Activated T-helper 2 cell treated with anti-CD3 and anti-CD28 coated beads, Interferon-gamma antibody, Interleukin-2, Interleukin-4, amounts not matched to agents 10 μg/mL and 5 μg/mL and 100 μg/mL, durations not matched to agents 14 hours and 24 hours and 36 hours (primary cell): ENCODE results near the gene CXCL16. TPM values are rescaled to one million over a fixed set of nuclear protein-coding genes. Genes with fewer than 3 reads are reported as not detected.
A peak's percentile ranks its signal among the peaks of the same experiment; 100 is the strongest.
"Not testable (repeated sequence)": the region's sequence is repeated elsewhere in the genome, so short reads cannot be mapped to it uniquely, and the experiment has no call there.

ENCODE experiments used
- DNase-seq: peaks from one replicate; pipeline ENCODE4 v3.0.0; 2021; ENCODE audit warnings: low spot score
- H3K27ac Mint-ChIP-seq: one replicate; pipeline ENCODE4 v1.8.0; 2021; ENCODE audit warnings: mixed read lengths
- H3K27me3 Mint-ChIP-seq: one replicate; pipeline ENCODE4 v1.8.0; 2021; ENCODE audit warnings: low read depth, mixed read lengths
- H3K36me3 Mint-ChIP-seq: one replicate; pipeline ENCODE4 v1.8.0; 2021; ENCODE audit warnings: low read depth, mixed read lengths
- H3K4me1 Mint-ChIP-seq: one replicate; pipeline ENCODE4 v1.8.0; 2021; ENCODE audit warnings: low read depth, mixed read lengths
- H3K4me3 Mint-ChIP-seq: one replicate; pipeline ENCODE4 v1.8.0; 2021; ENCODE audit warnings: low read depth, mild to moderate bottlenecking, moderate library complexity, mixed read lengths
- H3K9me3 Mint-ChIP-seq: one replicate; pipeline ENCODE4 v1.8.0; 2021; ENCODE audit warnings: mixed read lengths
- intact Hi-C: fragments of 100-400 bp; cut with micrococcal nuclease; formaldehyde crosslinking; loops from one replicate; pipeline ENCODE4 v1.15.1; 2023
- total RNA-seq: library from RNA; stranded (reverse); gene quantifications from 2 replicates; pipeline ENCODE4 v1.2.3, GENCODE V29; 2022

The CXCL16 gene
- total RNA-seq, 1 donor from 2014 or later, result 1.8 TPM

GRCh38 chr17:4712526-4712925, 27.2 kb downstream of the CXCL16 start:
- no peaks in the 10 kb centered on the region for H3K27me3 Mint-ChIP-seq
- H3K27ac Mint-ChIP-seq, result peak overlapping the region; percentile 84
- H3K4me1 Mint-ChIP-seq, result peaks cover 38% of the 10 kb centered on the region
- intact Hi-C loops, result no loop called here
- H3K4me3 Mint-ChIP-seq, result peak overlapping the region; percentile 94
- no peak for DNase-seq
- peaks cover 41% of the 10 kb centered on the region for H3K36me3 Mint-ChIP-seq
- no peaks in the 10 kb centered on the region for H3K9me3 Mint-ChIP-seq

DNA sequence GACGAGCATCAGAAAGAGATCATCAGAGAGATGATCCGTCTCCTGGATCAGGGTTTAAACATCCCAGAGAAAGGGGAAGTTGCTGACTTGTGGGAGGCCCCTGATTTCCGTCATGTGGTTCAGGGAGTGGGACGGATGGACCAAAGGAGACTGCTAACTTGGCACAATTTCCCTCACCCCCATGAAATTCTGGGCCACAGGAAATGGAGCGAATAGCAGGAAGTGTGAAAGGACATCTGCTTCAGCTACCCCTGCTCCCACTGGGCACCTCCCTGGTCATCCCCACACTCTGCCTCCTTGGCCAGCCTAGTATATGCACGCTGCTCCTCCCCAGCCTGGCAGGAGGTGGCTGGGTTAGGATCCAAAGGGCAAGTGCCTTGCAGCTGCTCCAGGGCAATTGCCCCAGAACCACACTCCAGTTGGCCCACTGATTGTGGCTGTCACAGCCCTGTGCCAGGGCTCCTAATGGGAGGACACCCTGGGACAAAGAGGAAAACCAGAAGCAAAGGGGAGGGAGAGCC, 28.0 kb downstream of the CXCL16 start:
- H3K9me3 Mint-ChIP-seq, result no peaks in the 10 kb centered on the region
- DNase-seq, result no peak
- H3K27me3 Mint-ChIP-seq, result no peaks in the 10 kb centered on the region
- peaks cover 33% of the 10 kb centered on the region for H3K36me3 Mint-ChIP-seq
- H3K27ac Mint-ChIP-seq, result peak overlapping the region; percentile 84
- peaks cover 38% of the 10 kb centered on the region for H3K4me1 Mint-ChIP-seq
- intact Hi-C loops, result loop anchor here (2.0 kb wide), 2 partner anchors 229 to 237 kb away; partner anchors contain the start of genes PFN1, RNF167 and SLC25A11
- peak overlapping the region; percentile 94 for H3K4me3 Mint-ChIP-seq

DNA sequence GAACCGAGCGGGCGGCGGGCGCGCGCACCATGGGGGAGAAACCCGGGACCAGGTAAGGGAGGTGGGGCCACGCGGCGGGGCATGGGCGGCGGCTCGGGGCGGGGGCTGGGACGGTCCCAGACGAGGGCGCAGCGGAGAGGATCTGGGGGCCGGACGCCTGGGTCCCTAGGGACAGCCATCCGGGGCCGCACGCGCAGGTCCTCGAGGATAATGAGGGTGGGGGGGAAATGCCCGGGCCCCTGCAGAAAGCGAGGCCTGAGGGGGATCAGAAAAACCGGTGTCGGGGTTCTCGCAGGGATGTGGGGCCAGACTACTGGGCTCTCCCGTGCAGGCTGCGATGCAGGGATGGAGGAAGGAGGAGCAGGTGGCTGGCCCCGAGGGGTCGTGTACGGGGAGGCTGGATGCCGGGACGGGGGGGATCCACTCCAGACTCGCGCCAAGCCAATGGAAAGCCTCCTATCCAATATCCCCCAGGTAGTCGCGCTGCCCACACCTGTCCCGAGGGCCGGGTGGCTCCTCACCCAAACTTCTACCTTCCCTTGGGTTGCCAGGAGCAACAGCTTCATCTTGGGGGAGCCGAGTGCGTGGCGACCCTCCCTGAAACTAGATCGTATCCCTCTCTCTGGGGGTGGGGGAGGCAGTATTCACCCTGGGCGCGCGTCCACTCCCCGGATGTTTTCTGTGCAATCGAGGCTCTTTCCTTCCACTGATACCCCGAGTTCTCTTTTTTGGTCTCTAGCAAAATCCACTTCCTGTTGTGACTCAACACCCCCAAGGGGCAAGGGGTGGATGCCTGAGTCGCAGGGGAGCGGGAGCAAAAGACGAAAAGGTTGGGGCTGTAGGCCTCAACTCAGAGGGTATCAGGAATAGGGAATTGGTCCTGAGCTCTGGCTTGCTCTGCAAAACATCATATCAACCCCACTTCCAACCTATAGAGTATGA, 28.8 kb downstream of the CXCL16 start:
- peak; percentile 46 for DNase-seq
- Mint-ChIP-seq H3K36me3 (peaks cover 36% of the 10 kb centered on the region), H3K27me3 (no peaks in the 10 kb centered on the region), H3K27ac (peak overlapping the region; percentile 84), H3K4me1 (peaks cover 45% of the 10 kb centered on the region), H3K9me3 (no peaks in the 10 kb centered on the region), H3K4me3 (peak overlapping the region; percentile 94)
- intact Hi-C loops, result loop anchor here (1.0 to 2.0 kb wide), 4 partner anchors 20 to 238 kb away; partner anchors contain the start of genes MED11, PFN1, RNF167 and SLC25A11

DNA sequence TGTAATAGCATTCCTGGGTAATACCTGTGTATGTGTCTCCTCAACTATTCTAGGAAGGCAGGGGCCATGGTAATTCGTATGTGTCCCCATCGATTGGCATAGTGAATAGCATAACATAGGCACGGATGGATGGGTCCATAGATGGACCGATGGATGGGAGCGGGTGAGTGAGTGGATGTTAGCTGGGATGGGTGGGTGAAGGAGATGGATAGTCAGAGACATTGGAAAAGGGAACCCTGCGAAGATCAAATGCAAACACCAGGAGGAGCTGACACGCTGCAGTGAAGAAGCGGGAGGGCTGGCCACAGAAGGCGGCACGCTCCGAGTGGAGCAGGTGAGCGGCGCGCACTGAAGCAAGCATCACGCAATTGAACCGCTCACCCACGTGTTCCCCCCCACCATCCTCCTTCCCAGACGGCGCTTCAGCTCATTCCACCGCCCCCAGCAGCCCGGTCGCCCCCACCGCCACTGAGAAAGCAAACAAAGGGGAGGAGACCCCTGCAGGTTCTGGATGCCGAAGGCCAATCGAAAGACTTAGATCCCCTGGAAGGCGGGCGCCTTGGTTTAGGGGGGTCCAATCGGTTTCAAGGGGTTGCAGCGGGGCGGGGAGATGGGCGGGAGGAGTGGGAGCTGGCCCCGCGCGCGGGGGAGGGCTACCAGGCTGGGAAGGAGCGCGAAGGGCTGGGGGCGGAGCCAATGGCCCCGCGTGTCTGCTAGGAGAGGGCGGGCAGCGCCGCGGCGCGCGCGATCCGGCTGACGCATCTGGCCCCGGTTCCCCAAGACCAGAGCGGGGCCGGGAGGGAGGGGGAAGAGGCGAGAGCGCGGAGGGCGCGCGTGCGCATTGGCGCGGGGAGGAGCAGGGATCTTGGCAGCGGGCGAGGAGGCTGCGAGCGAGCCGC, 29.7 kb downstream of the CXCL16 start, which contains the start of gene ARRB2:
Gene ARRB2, plus strand, starts transcription at position 839 of the 899 bp plus-strand sequence. CDS start 90 bp downstream, outside the sequence.
- H3K4me1 Mint-ChIP-seq, result peaks cover 43% of the 10 kb centered on the region
- peak; percentile 98 for DNase-seq

DNA sequence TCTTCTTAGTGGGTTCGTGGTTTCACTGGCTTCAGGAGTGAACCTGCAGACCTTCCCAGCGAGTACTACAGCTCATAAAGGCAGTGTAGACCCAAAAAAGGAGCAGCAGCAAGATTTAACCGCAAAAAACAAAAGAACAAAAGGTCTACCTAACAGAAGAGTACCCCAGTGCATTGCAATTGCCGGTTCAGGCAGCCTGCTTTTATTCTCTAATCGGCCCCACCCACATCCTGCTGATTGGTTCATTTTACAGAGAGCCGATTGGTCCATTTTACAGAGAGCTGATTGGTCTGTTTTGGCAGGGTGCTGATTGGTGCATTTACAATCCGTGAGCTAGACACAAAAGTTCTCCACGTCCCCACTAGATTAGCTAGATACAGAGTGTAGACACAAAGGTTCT, 31.3 kb downstream of the CXCL16 start:
- H3K27me3 Mint-ChIP-seq, result no peaks in the 10 kb centered on the region
- intact Hi-C loops, result loop anchor here (10.0 kb wide), 2 partner anchors 144 to 196 kb away; partner anchors contain the start of genes CHRNE and GGT6
- no peaks in the 10 kb centered on the region for H3K9me3 Mint-ChIP-seq
- H3K27ac Mint-ChIP-seq, result no peak overlapping the region
- H3K4me3 Mint-ChIP-seq, result no peak overlapping the region
- peak; percentile 66 for DNase-seq
- peaks cover 38% of the 10 kb centered on the region for H3K4me1 Mint-ChIP-seq
- peaks cover 23% of the 10 kb centered on the region for H3K36me3 Mint-ChIP-seq

More for the DNA sequence above, 29.7 kb downstream of the CXCL16 start, which contains the start of gene ARRB2:
- H3K9me3 Mint-ChIP-seq, result no peaks in the 10 kb centered on the region
- intact Hi-C loops, result loop anchor here (1.0 to 10.0 kb wide), 6 partner anchors 21 to 239 kb away; partner anchors contain the start of genes CHRNE, GGT6, MED11 and PFN1
- H3K4me3 Mint-ChIP-seq, result peak within 1 kb of the TSS; percentile 94
- H3K27me3 Mint-ChIP-seq, result no peaks in the 10 kb centered on the region
- peak within 1 kb of the TSS; percentile 84 for H3K27ac Mint-ChIP-seq
- H3K36me3 Mint-ChIP-seq, result peaks cover 30% of the 10 kb centered on the region

DNA sequence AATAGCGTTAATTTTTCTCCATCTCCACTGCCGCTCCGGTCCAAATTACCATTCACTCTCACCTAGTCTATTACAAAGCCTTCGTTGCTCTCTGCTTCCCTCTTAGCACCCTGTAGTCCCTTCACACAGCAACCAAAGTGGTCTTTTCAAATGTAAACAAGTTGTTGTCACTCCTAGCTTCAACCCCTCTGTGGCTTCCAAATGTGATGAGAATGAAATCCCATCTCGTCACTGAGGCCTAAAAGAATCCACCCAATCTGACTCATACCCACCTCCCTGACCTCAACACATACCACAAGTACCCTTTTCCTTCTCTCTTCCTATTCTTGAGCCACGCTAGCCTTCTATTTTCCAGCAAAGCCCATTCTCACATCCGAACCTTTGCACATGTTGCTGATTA, 33.6 kb downstream of the CXCL16 start:
- Mint-ChIP-seq H3K36me3 (peaks cover 15% of the 10 kb centered on the region), H3K27me3 (no peaks in the 10 kb centered on the region), H3K9me3 (no peaks in the 10 kb centered on the region), H3K4me1 (peaks cover 40% of the 10 kb centered on the region), H3K4me3 (peak overlapping the region; percentile 59), H3K27ac (peak overlapping the region; percentile 67)
- DNase-seq, result no peak
- intact Hi-C loops, result loop anchor here (10.0 kb wide), 2 partner anchors 141 to 199 kb away; partner anchors contain the start of genes CHRNE and GGT6

GRCh38 chr17:4704991-4705390, 34.7 kb downstream of the CXCL16 start:
- intact Hi-C loops, result loop anchor here (5.0 to 10.0 kb wide), 3 partner anchors 48 to 200 kb away; partner anchors contain the start of genes CHRNE and GGT6
- Mint-ChIP-seq H3K4me1 (peaks cover 41% of the 10 kb centered on the region), H3K4me3 (peak overlapping the region; percentile 84), H3K9me3 (no peaks in the 10 kb centered on the region), H3K36me3 (peaks cover 14% of the 10 kb centered on the region), H3K27me3 (no peaks in the 10 kb centered on the region), H3K27ac (peak overlapping the region; percentile 91)
- DNase-seq, result no peak

- intact Hi-C loops, result loop anchor here (5.0 to 10.0 kb wide), 3 partner anchors 47 to 200 kb away; partner anchors contain the start of genes CHRNE and GGT6
- H3K27me3 Mint-ChIP-seq, H3K9me3 Mint-ChIP-seq, DNase-seq: not testable (repeated sequence)
- H3K36me3 Mint-ChIP-seq, result peaks cover 14% of the 10 kb centered on the region
- peaks cover 38% of the 10 kb centered on the region for H3K4me1 Mint-ChIP-seq
- peak overlapping the region; percentile 84 for H3K4me3 Mint-ChIP-seq
- peak overlapping the region; percentile 91 for H3K27ac Mint-ChIP-seq
These were observed 35.2 kb downstream of the CXCL16 start for GRCh38 chr17:4704574-4704907.

- no peaks in the 10 kb centered on the region for H3K9me3 Mint-ChIP-seq
- no peak for DNase-seq
- peaks cover 14% of the 10 kb centered on the region for H3K36me3 Mint-ChIP-seq
- H3K27ac Mint-ChIP-seq, result peak overlapping the region; percentile 91
- peak overlapping the region; percentile 84 for H3K4me3 Mint-ChIP-seq
- intact Hi-C loops, result loop anchor here (5.0 to 10.0 kb wide), 3 partner anchors 46 to 201 kb away; partner anchors contain the start of genes CHRNE and GGT6
- peaks cover 36% of the 10 kb centered on the region for H3K4me1 Mint-ChIP-seq
- no peaks in the 10 kb centered on the region for H3K27me3 Mint-ChIP-seq
These were observed 36.4 kb downstream of the CXCL16 start for GRCh38 chr17:4703330-4703691.

- Mint-ChIP-seq H3K27me3 (no peaks in the 10 kb centered on the region), H3K4me3 (no peak overlapping the region), H3K9me3 (no peaks in the 10 kb centered on the region), H3K36me3 (peaks cover 30% of the 10 kb centered on the region), H3K27ac (no peak overlapping the region), H3K4me1 (peaks cover 40% of the 10 kb centered on the region)
- no peak for DNase-seq
- intact Hi-C loops, result loop anchor here (5.0 to 10.0 kb wide), 3 partner anchors 44 to 204 kb away; partner anchors contain the start of genes CHRNE and GGT6
These were observed 38.6 kb downstream of the CXCL16 start for GRCh38 chr17:4701116-4701515.

GRCh38 chr17:4699401-4700056, 40.2 kb downstream of the CXCL16 start:
- peaks cover 35% of the 10 kb centered on the region for H3K36me3 Mint-ChIP-seq
- intact Hi-C loops, result loop anchor here (5.0 to 10.0 kb wide), 3 partner anchors 42 to 205 kb away; partner anchors contain the start of genes CHRNE and GGT6
- peaks cover 34% of the 10 kb centered on the region for H3K4me1 Mint-ChIP-seq
- not testable (repeated sequence) for H3K9me3 Mint-ChIP-seq, H3K27ac Mint-ChIP-seq, DNase-seq, H3K27me3 Mint-ChIP-seq, H3K4me3 Mint-ChIP-seq
